ENCODE data around the gene CLDN22.

GRCh38 chr4:183358215-183358755 is 38.2 kb upstream of the CLDN22 start:
- TF ChIP-seq PBX3 (IDR thresholded peaks at IDR 0.05) (no peak), CTCF (IDR thresholded peaks at IDR 0.05) (no peak), SMC3 (IDR thresholded peaks at IDR 0.05) (no peak), USF2 (IDR thresholded peaks at IDR 0.05) (no peak), MAFK (IDR thresholded peaks at IDR 0.05; ENCODE audit: partially characterized antibody) (no peak), NFE2L2 (conservative IDR thresholded peaks at IDR 0.05; ENCODE audit: low read length) (no peak), BHLHE40 (IDR thresholded peaks at IDR 0.05; ENCODE audit: low read depth, low read length) (no peak), EP300 (IDR thresholded peaks at IDR 0.05) (no peak), CHD2 (IDR thresholded peaks at IDR 0.05; ENCODE audit: low read length, partially characterized antibody) (no peak), MYC (IDR thresholded peaks at IDR 0.05; ENCODE audit: borderline replicate concordance, low read length) (no peak), RFX5 (IDR thresholded peaks at IDR 0.05) (no peak), MAZ (IDR thresholded peaks at IDR 0.05; ENCODE audit: borderline replicate concordance, low read depth, low read length) (no peak), POLR2A (IDR thresholded peaks at IDR 0.05; ENCODE audit: low read length) (no peak)
